ENCODE results near the gene POTEH.
"Not testable (repeated sequence)": the region's sequence is repeated elsewhere in the genome, so short reads cannot be mapped to it uniquely, and the experiment has no call there.

The POTEH gene

GRCh38 chr22:15685641-15686040 lies 4.2 kb upstream of the POTEH start:
- not testable (repeated sequence) for H3K27ac ChIP-seq (ENCODE audit: low read length); H3K9ac ChIP-seq (ENCODE audit: low read length in 2 of 2); H3K27me3 ChIP-seq (ENCODE audit: control insufficient read depth in 1 of 2, insufficient read depth in 2 of 2, low read length in 2 of 2); H3K4me1 ChIP-seq (ENCODE audit: control insufficient read depth, insufficient read depth, low read length); H3K9me3 ChIP-seq (ENCODE audit: control insufficient read depth in 2 of 2, low read length in 2 of 2); H3K4me3 ChIP-seq (ENCODE audit: low read length in 2 of 2); H3K36me3 ChIP-seq (ENCODE audit: control insufficient read depth in 2 of 2, insufficient read depth in 2 of 2, low read length in 2 of 2)

GRCh38 chr22:15687086-15687485 lies 2.7 kb upstream of the POTEH start:
- not testable (repeated sequence) for H3K4me3 ChIP-seq (ENCODE audit: low read length in 2 of 2); H3K27me3 ChIP-seq (ENCODE audit: control insufficient read depth in 1 of 2, insufficient read depth in 2 of 2, low read length in 2 of 2); H3K27ac ChIP-seq (ENCODE audit: low read length); H3K9ac ChIP-seq (ENCODE audit: low read length in 2 of 2); H3K9me3 ChIP-seq (ENCODE audit: control insufficient read depth in 2 of 2, low read length in 2 of 2); H3K36me3 ChIP-seq (ENCODE audit: control insufficient read depth in 2 of 2, insufficient read depth in 2 of 2, low read length in 2 of 2); H3K4me1 ChIP-seq (ENCODE audit: control insufficient read depth, insufficient read depth, low read length)

- not testable (repeated sequence) for H3K4me1 ChIP-seq (ENCODE audit: control insufficient read depth, insufficient read depth, low read length); H3K27ac ChIP-seq (ENCODE audit: low read length); H3K9ac ChIP-seq (ENCODE audit: low read length in 2 of 2); H3K4me3 ChIP-seq (ENCODE audit: low read length in 2 of 2); H3K9me3 ChIP-seq (ENCODE audit: control insufficient read depth in 2 of 2, low read length in 2 of 2); H3K36me3 ChIP-seq (ENCODE audit: control insufficient read depth in 2 of 2, insufficient read depth in 2 of 2, low read length in 2 of 2); H3K27me3 ChIP-seq (ENCODE audit: control insufficient read depth in 1 of 2, insufficient read depth in 2 of 2, low read length in 2 of 2)
Measured at GRCh38 chr22:15687676-15688075, 2.1 kb upstream of the POTEH start.

- H3K9ac ChIP-seq (ENCODE audit: low read length in 2 of 2); H3K27me3 ChIP-seq (ENCODE audit: control insufficient read depth in 1 of 2, insufficient read depth in 2 of 2, low read length in 2 of 2); H3K27ac ChIP-seq (ENCODE audit: low read length); H3K9me3 ChIP-seq (ENCODE audit: control insufficient read depth in 2 of 2, low read length in 2 of 2); H3K4me1 ChIP-seq (ENCODE audit: control insufficient read depth, insufficient read depth, low read length); H3K36me3 ChIP-seq (ENCODE audit: control insufficient read depth in 2 of 2, insufficient read depth in 2 of 2, low read length in 2 of 2); H3K4me3 ChIP-seq (ENCODE audit: low read length in 2 of 2): not testable (repeated sequence)
Measured at GRCh38 chr22:15688090-15688489, 1.7 kb upstream of the POTEH start.

GRCh38 chr22:15689012-15689748 lies 646 bp upstream of the POTEH start:
- H3K9me3 ChIP-seq (ENCODE audit: control insufficient read depth in 2 of 2, low read length in 2 of 2); H3K27me3 ChIP-seq (ENCODE audit: control insufficient read depth in 1 of 2, insufficient read depth in 2 of 2, low read length in 2 of 2); H3K36me3 ChIP-seq (ENCODE audit: control insufficient read depth in 2 of 2, insufficient read depth in 2 of 2, low read length in 2 of 2); H3K4me3 ChIP-seq (ENCODE audit: low read length in 2 of 2); H3K27ac ChIP-seq (ENCODE audit: low read length); H3K9ac ChIP-seq (ENCODE audit: low read length in 2 of 2); H3K4me1 ChIP-seq (ENCODE audit: control insufficient read depth, insufficient read depth, low read length): not testable (repeated sequence)

GRCh38 chr22:15713600-15713999 lies 23.8 kb downstream of the POTEH start:
- H3K27ac ChIP-seq (ENCODE audit: low read length); H3K4me3 ChIP-seq (ENCODE audit: low read length in 2 of 2); H3K9ac ChIP-seq (ENCODE audit: low read length in 2 of 2); H3K27me3 ChIP-seq (ENCODE audit: control insufficient read depth in 1 of 2, insufficient read depth in 2 of 2, low read length in 2 of 2); H3K36me3 ChIP-seq (ENCODE audit: control insufficient read depth in 2 of 2, insufficient read depth in 2 of 2, low read length in 2 of 2); H3K4me1 ChIP-seq (ENCODE audit: control insufficient read depth, insufficient read depth, low read length); H3K9me3 ChIP-seq (ENCODE audit: control insufficient read depth in 2 of 2, low read length in 2 of 2): not testable (repeated sequence)

GRCh38 chr22:15714125-15714524 lies 24.3 kb downstream of the POTEH start:
- H3K9ac ChIP-seq (ENCODE audit: low read length in 2 of 2); H3K27me3 ChIP-seq (ENCODE audit: control insufficient read depth in 1 of 2, insufficient read depth in 2 of 2, low read length in 2 of 2); H3K9me3 ChIP-seq (ENCODE audit: control insufficient read depth in 2 of 2, low read length in 2 of 2); H3K4me1 ChIP-seq (ENCODE audit: control insufficient read depth, insufficient read depth, low read length); H3K36me3 ChIP-seq (ENCODE audit: control insufficient read depth in 2 of 2, insufficient read depth in 2 of 2, low read length in 2 of 2); H3K4me3 ChIP-seq (ENCODE audit: low read length in 2 of 2); H3K27ac ChIP-seq (ENCODE audit: low read length): not testable (repeated sequence)

- H3K27me3 ChIP-seq (ENCODE audit: control insufficient read depth in 1 of 2, insufficient read depth in 2 of 2, low read length in 2 of 2); H3K36me3 ChIP-seq (ENCODE audit: control insufficient read depth in 2 of 2, insufficient read depth in 2 of 2, low read length in 2 of 2); H3K4me3 ChIP-seq (ENCODE audit: low read length in 2 of 2); H3K4me1 ChIP-seq (ENCODE audit: control insufficient read depth, insufficient read depth, low read length); H3K9me3 ChIP-seq (ENCODE audit: control insufficient read depth in 2 of 2, low read length in 2 of 2); H3K27ac ChIP-seq (ENCODE audit: low read length); H3K9ac ChIP-seq (ENCODE audit: low read length in 2 of 2): not testable (repeated sequence)
Measured at GRCh38 chr22:15721884-15722283, 32.1 kb downstream of the POTEH start.

GRCh38 chr22:15729209-15729917 lies 39.5 kb downstream of the POTEH start:
- H3K27ac ChIP-seq (ENCODE audit: low read length); H3K9ac ChIP-seq (ENCODE audit: low read length in 2 of 2); H3K4me1 ChIP-seq (ENCODE audit: control insufficient read depth, insufficient read depth, low read length); H3K27me3 ChIP-seq (ENCODE audit: control insufficient read depth in 1 of 2, insufficient read depth in 2 of 2, low read length in 2 of 2); H3K4me3 ChIP-seq (ENCODE audit: low read length in 2 of 2); H3K9me3 ChIP-seq (ENCODE audit: control insufficient read depth in 2 of 2, low read length in 2 of 2); H3K36me3 ChIP-seq (ENCODE audit: control insufficient read depth in 2 of 2, insufficient read depth in 2 of 2, low read length in 2 of 2): not testable (repeated sequence)

GRCh38 chr22:15731023-15731422 lies 41.2 kb downstream of the POTEH start:
- H3K27me3 ChIP-seq (ENCODE audit: control insufficient read depth in 1 of 2, insufficient read depth in 2 of 2, low read length in 2 of 2); H3K9ac ChIP-seq (ENCODE audit: low read length in 2 of 2); H3K4me1 ChIP-seq (ENCODE audit: control insufficient read depth, insufficient read depth, low read length); H3K9me3 ChIP-seq (ENCODE audit: control insufficient read depth in 2 of 2, low read length in 2 of 2); H3K36me3 ChIP-seq (ENCODE audit: control insufficient read depth in 2 of 2, insufficient read depth in 2 of 2, low read length in 2 of 2); H3K27ac ChIP-seq (ENCODE audit: low read length); H3K4me3 ChIP-seq (ENCODE audit: low read length in 2 of 2): not testable (repeated sequence)

GRCh38 chr22:15734411-15734810 lies 44.6 kb downstream of the POTEH start:
- H3K36me3 ChIP-seq (ENCODE audit: control insufficient read depth in 2 of 2, insufficient read depth in 2 of 2, low read length in 2 of 2); H3K4me3 ChIP-seq (ENCODE audit: low read length in 2 of 2); H3K27me3 ChIP-seq (ENCODE audit: control insufficient read depth in 1 of 2, insufficient read depth in 2 of 2, low read length in 2 of 2); H3K27ac ChIP-seq (ENCODE audit: low read length); H3K4me1 ChIP-seq (ENCODE audit: control insufficient read depth, insufficient read depth, low read length); H3K9me3 ChIP-seq (ENCODE audit: control insufficient read depth in 2 of 2, low read length in 2 of 2); H3K9ac ChIP-seq (ENCODE audit: low read length in 2 of 2): not testable (repeated sequence)

All from stomach smooth muscle (tissue), 2 donors.